Right lobe of liver (tissue), 4 donors: Measurements from ENCODE around the gene DEPDC4.

Source experiments
- CTCF ChIP-seq, 4 donors: fragments of 200-600 bp in 3 of 4; fragments of 450-650 bp in 1 of 4; IDR thresholded peaks; one replicate each; pipeline versions ENCODE4 v1.5.1 to v1.8.0; 2016 to 2022; ENCODE audit warnings: antibody characterized with exemption in 4 of 4, mild to moderate bottlenecking in 2 of 4
- POLR2A ChIP-seq: fragments of 450-650 bp; IDR thresholded peaks from one replicate; pipeline ENCODE4 v1.6.1; 2017; ENCODE audit warnings: antibody characterized with exemption, mild to moderate bottlenecking
- donor health status: DM: no; HTN: no; CAD: no.
- donor health status: DM: no; HTN: no; CAD: no.
- donor health status: DM: no; HTN: yes; CAD: no.

- peak in 1 of 4 donors; percentile 2 for TF ChIP-seq CTCF (IDR thresholded peaks at IDR 0.05)
- peak; percentile 64 for TF ChIP-seq POLR2A
Measured at GRCh38 chr12:100200463-100201181, 66.3 kb downstream of the DEPDC4 start, which contains the start of gene ACTR6.
